MM.1S (cell line): ENCODE data around the gene CSF3R.

Experiments
- CTCF ChIP-seq: fragments of 300-600 bp; sonication (generic); IDR thresholded peaks from 2 replicates; pipeline ENCODE4 v1.5.1; 2016; ENCODE audit warnings: antibody characterized with exemption, low read length, mixed read lengths
- EZH2 ChIP-seq: fragments of 300-600 bp; sonication (generic); optimal IDR thresholded peaks from 2 replicates; pipeline ENCODE3; 2017; ENCODE audit warnings: low read depth, mild to moderate bottlenecking, antibody characterized with exemption, low read length, mixed read lengths
- EZH2phosphoT487 ChIP-seq: fragments of 300-600 bp; sonication (generic); IDR thresholded peaks from 2 replicates; pipeline ENCODE4 v1.6.1; 2018; ENCODE audit warnings: antibody characterized with exemption, low read length

GRCh38 chr1:36520056-36520455 lies 37.3 kb upstream of the CSF3R start:
- no peak for TF ChIP-seq EZH2
- TF ChIP-seq CTCF, result no peak
- TF ChIP-seq EZH2phosphoT487, result no peak
